HG03457 (cell line): ENCODE measurements around the gene PRKCG.

Experiments
- ATAC-seq: cut with Tn5 transposase; IDR thresholded peaks from one replicate; pipeline ENCODE4 v1.9.1; 2021; ENCODE audit warnings: moderate number of reproducible peaks; ENCODE audit not compliant: unreplicated experiment

The PRKCG gene

DNA sequence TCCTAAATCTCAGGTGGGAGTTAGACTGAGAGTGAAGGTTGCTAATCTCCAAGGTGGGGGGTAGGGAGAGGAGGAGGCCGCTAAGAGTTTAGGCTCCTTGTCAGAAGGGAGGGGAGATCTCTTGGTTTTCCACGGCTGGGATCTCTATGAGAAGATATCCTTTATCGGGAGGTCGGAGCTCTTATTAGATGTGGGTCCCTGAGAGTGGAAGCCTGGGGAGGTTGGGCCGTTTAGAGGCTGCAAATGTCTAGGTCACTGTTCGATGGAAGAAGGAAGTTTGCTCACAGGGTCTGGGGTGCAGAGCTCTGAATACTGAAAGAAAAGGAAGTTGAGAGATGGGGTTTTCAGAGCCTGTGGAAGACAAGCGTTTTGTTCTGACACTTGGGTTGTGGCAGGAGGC lies 10.5 kb upstream of the PRKCG start:
- no peak for ATAC-seq

GRCh38 chr19:53872762-53873161 lies 9.2 kb upstream of the PRKCG start:
- no peak for ATAC-seq

DNA sequence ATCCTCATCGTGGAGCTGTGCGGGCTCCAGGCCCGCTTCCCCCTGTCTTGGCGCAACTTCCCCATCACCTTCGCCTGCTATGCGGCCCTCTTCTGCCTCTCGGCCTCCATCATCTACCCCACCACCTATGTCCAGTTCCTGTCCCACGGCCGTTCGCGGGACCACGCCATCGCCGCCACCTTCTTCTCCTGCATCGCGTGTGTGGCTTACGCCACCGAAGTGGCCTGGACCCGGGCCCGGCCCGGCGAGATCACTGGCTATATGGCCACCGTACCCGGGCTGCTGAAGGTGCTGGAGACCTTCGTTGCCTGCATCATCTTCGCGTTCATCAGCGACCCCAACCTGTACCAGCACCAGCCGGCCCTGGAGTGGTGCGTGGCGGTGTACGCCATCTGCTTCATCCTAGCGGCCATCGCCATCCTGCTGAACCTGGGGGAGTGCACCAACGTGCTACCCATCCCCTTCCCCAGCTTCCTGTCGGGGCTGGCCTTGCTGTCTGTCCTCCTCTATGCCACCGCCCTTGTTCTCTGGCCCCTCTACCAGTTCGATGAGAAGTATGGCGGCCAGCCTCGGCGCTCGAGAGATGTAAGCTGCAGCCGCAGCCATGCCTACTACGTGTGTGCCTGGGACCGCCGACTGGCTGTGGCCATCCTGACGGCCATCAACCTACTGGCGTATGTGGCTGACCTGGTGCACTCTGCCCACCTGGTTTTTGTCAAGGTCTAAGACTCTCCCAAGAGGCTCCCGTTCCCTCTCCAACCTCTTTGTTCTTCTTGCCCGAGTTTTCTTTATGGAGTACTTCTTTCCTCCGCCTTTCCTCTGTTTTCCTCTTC lies 8.0 kb upstream of the PRKCG start:
- no peak for ATAC-seq

- no peak for ATAC-seq
Measured at GRCh38 chr19:53874606-53874990, 7.4 kb upstream of the PRKCG start.

GRCh38 chr19:53875602-53876325 lies 6.2 kb upstream of the PRKCG start:
- no peak for ATAC-seq

GRCh38 chr19:53876651-53877224 lies 5.3 kb upstream of the PRKCG start:
- no peak for ATAC-seq

DNA sequence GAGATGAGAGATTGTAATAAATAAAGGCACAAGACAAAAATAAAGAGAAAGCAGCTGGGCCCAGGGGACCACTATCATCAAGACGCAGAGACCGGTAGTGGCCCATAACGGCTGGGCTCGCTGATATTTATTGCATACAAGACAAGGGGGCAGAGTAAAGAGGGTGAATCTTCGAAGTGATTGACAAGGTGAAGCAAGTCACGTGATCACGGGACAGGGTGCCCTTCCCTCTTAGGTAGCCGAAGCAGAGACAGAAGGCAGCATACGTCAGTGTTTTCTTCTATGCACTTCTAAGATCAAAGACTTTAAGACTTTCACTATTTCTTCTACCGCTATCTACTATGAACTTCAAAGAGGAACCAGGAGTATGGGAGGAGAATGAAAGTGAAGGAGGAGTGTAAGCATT lies 4.6 kb upstream of the PRKCG start:
- no peak for ATAC-seq

DNA sequence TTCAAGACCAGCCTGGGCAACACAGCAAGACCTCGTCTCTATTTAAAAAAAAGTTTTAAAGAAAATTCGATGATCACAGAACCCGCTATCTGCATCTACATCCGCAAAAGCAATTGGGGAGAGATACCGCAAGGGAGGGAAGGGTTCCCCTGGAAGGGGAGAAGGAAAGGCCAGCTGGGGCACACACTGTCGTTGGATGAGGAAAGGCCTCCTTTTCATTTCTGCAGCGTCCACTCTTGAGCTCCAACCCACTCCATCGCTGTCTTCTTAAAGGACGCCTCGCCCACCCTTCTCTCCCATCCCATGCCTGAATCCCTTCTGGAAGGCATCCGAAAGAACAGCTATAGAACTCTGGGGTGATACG lies 3.2 kb upstream of the PRKCG start:
- ATAC-seq: no peak

- peak; percentile 82 for ATAC-seq
Measured at GRCh38 chr19:53879140-53880081, 2.6 kb upstream of the PRKCG start.

GRCh38 chr19:53880711-53881481 lies 1.1 kb upstream of the PRKCG start:
- no peak for ATAC-seq

- no peak for ATAC-seq
Measured at GRCh38 chr19:53882391-53883050, 524 bp downstream of the PRKCG start.

DNA sequence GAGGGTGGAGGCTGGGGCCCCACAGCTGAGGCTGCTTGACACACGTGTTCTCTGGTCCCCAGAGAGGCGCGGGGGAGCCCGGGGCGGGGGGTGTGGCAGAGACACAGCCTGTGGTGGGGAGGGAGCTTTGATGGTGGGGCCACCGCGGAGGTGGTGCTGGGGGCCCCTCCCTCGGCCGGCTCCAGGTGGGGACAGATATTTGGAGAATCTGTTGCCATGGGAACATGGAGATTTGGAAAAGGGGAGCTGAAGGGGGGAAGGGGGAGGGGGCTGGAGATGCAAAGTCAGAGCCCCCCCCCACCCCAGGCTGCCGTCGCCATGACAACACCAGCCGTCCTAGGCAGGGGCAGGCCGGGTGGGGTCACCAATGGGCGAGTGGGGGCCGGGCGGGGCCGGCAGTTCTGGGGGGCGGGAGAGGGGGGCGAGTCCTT lies 1.2 kb downstream of the PRKCG start:
- ATAC-seq: no peak

GRCh38 chr19:53883741-53884140 lies 1.7 kb downstream of the PRKCG start:
- no peak for ATAC-seq

DNA sequence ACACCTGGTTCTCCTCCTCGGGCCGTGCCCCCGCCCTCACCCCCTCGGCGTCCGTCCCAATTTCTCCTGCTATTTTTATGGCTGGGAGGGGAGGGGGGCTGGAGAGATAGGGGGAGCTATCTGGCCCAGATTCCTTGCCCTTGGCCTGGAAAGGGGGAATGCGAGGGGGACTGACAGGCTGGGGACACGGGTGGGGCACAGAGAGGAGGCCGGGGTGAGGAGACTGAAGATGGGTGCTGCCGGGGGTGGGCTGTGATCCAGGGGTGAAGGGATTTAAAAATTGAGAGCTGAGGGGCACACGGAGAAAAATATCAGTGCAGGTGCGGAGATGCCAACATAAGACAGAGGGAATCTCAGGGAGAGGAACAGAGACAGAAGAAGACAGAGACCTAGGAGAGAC lies 2.3 kb downstream of the PRKCG start:
- no peak for ATAC-seq

DNA sequence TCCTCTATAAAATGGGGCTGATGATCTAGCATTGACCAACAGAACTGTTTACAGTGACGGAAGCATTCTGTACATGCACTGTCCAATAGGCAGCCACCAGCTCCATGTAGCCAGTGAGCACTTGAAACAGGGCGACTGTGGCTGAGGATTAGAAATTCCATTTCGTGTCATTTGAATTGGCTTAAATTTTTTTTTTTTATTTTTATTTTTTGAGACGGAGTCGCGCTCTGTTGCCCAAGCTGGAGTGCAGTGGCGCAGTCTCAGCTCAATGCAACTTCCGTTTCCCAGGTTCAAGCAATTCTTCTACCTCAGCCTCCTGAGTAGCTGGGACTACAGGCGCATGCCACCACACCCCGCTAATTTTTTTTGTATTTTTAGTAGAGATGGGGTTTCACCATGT lies 3.0 kb downstream of the PRKCG start:
- no peak for ATAC-seq

- no peak for ATAC-seq
Measured at GRCh38 chr19:53892301-53892980, 10.4 kb downstream of the PRKCG start.

GRCh38 chr19:53892981-53893325 lies 11.0 kb downstream of the PRKCG start:
- ATAC-seq: no peak

- no peak for ATAC-seq
Measured at GRCh38 chr19:53894707-53895106, 12.7 kb downstream of the PRKCG start.

GRCh38 chr19:53896682-53897081 lies 14.7 kb downstream of the PRKCG start:
- ATAC-seq: no peak
